HG02588 (cell line): Measurements from ENCODE around the gene SPECC1L.

ENCODE experiments used
- ATAC-seq: cut with Tn5 transposase; IDR thresholded peaks from one replicate; pipeline ENCODE4 v1.9.1; 2021; ENCODE audit warnings: mild to moderate bottlenecking, moderate library complexity; ENCODE audit not compliant: unreplicated experiment

SPECC1L gene

DNA sequence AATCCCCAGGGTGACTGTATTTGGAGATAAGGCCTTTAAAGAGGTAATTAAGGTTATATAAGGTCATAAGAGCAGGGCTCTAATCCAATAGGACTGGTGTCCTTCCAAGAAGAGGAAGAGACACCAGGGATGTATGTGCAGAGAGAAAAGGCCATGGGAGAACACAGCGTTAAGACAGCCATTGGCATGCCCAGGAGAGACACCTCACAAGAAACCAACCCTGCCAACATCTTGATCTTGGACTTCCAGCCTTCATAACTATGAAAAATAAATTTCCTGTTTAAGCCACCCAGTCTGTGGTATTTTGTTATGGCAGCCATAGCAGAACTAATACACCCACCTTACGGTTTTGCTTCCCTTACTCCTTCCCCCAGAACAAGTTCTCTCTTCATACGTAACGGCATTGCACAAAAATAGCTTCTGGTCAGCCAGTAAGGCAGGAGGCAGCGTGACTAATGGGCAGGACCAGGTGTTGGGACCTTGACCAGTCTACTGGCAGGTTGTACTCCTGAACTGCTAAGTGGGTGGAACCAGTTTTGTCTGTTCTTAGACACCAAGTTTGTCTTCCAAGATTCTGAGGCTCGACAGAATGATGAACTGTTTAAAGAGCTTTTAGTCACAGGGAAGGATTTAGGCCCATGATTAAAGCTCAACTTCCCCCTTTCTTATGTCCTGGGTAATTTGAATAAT is 192.6 kb downstream of the SPECC1L start:
- no peak for ATAC-seq

DNA sequence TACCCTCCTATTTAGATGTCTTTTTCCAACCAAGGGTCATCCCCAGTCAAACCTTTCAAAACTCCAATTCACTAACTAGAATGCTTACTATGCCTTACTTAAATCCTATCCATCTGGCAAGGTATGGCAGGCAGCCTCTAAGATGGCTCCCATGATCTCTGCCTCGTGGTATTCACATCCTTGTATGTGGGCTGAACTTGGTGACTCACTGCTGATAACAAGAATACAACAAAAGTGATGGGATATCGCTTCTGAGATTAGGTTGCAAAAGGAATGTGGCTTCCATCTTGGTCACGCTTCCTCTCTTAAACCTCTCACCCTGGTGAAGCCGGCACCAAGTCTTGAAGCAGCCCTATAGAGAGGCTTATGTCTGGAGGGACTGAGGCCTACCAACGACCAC is 194.9 kb downstream of the SPECC1L start:
- no peak for ATAC-seq

DNA sequence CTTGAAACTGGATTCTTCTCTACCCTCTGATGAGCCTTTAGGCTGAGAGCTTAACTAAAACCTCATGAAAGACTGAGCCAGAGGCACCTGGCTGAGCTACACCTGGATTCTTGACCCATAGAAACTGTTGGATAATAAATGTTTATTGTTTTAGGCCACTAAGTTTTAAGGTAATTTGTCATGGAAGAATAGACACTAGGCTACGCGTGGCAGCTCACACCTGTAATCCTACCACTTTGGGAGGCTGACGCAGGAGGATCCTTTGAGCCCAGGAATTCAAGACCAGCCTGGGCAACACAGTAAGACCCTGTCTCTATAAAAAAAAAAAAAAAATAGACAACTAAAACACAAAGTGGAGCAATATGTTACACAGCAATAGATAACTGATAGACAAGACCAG is 195.3 kb downstream of the SPECC1L start:
- ATAC-seq, result no peak

DNA sequence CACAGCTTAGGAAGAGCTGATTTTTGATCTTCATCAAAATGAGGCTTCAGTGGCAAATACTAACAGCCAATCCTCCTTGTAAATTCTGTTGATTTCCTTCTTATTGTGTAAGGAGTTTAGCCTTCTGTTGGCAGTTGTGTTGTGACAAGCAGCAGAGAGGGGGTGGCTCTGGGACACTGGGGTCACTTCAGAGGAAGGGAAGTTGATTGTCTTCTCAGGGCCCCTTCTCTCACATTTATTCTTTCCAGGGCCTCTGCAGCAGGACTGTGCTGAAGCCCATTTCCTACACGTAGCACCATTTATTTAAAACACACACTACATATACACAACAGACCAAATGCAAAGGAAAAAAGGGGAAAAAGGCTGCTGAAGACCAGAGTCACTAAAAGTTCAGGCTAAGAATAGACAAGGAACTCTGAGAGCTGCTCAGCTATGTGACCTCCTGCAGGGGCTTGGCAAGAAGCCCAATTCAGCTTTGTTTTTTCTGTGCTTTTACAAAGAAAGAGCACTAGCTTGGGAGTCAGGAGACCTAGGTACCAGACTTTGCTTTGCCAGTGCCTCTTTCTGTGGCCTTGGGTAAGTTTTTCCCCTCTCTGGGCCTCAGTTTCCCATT is 196.2 kb downstream of the SPECC1L start:
- no peak for ATAC-seq

DNA sequence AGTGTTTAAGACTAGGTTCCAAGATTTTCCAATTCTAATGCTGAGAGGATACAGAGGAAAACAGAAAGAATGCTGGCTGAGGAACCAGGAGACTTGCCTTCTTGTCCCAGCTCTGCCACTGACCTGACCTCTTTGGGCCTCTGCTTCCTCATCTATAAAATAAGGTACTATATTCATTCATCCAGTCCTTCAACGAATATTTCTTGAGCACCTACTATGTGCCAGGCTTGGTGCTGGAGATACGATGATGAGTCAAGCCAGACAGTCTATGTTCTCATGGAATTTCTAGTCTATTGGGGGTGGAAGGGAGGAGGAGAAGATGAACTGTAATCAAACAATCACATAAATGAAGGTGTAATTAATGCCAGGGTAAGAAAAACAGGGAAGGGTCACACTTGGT is 196.7 kb downstream of the SPECC1L start:
- ATAC-seq, result no peak
